22Rv1 (cell line): ENCODE measurements around the gene S100PBP.

Experiments used
- H3K27ac ChIP-seq: fragments of 450-650 bp; 2 replicates; pipeline ENCODE4 v1.5.1; 2017
- ZFX ChIP-seq: fragments of 450-650 bp; IDR thresholded peaks from 2 replicates; pipeline ENCODE4 v1.6.1; 2017; ENCODE audit warnings: antibody characterized with exemption, borderline replicate concordance
- TF ChIP-seq, protein P1 (sequence below): fragments of 450-650 bp; IDR thresholded peaks from 2 replicates; pipeline ENCODE4 v1.5.1; 2017; ENCODE audit warnings: mild to moderate bottlenecking

Gene S100PBP

GRCh38 chr1:32806910-32807523 is 10.4 kb upstream of the S100PBP start:
- H3K27ac ChIP-seq = no peak overlapping the region
- TF ChIP-seq, protein P1, sequence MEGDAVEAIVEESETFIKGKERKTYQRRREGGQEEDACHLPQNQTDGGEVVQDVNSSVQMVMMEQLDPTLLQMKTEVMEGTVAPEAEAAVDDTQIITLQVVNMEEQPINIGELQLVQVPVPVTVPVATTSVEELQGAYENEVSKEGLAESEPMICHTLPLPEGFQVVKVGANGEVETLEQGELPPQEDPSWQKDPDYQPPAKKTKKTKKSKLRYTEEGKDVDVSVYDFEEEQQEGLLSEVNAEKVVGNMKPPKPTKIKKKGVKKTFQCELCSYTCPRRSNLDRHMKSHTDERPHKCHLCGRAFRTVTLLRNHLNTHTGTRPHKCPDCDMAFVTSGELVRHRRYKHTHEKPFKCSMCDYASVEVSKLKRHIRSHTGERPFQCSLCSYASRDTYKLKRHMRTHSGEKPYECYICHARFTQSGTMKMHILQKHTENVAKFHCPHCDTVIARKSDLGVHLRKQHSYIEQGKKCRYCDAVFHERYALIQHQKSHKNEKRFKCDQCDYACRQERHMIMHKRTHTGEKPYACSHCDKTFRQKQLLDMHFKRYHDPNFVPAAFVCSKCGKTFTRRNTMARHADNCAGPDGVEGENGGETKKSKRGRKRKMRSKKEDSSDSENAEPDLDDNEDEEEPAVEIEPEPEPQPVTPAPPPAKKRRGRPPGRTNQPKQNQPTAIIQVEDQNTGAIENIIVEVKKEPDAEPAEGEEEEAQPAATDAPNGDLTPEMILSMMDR = no peak
- no peak for TF ChIP-seq ZFX

DNA sequence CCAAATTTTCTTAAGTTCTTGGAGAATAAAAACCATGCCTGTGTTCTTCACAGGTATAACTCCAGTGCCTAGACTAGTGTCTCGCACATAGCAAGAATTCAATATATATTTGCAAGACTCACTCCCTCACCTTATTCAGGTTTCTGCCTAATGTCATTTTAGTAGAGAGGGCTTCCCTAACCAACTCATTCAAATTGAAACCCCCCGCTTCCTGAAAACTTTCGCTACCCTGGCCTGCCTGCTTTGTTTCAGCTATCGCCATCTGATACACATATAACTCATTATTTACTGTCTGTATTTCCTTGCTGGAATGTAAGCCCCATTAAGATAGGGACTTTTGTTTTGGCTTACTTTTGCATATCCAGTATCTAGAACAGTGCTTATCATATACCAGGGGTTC is 8.9 kb upstream of the S100PBP start:
- TF ChIP-seq, protein P1 = no peak
- TF ChIP-seq ZFX = no peak
- no peak overlapping the region for H3K27ac ChIP-seq

DNA sequence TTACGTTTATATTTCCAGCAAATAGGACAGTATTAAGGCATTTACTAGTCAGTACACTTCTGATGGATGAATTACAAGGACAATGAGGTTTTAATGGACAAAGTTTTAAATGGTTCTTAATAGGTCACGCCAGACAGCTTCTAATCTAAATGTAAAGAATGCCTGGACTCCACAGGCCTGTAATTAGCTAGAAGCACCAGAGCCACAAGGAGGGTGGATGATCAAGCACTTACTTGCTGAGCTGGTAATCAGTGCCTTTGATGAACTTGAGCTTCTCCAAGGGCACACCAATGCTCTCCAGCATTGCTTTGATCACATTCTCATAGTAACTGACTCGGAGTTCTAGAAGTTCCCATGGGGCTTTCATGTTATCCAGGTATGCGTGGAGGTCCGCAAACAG is 7.1 kb upstream of the S100PBP start:
- H3K27ac ChIP-seq = no peak overlapping the region
- no peak for TF ChIP-seq ZFX
- TF ChIP-seq, protein P1 = no peak

GRCh38 chr1:32811265-32811664 is 6.2 kb upstream of the S100PBP start:
- TF ChIP-seq, protein P1 = no peak
- TF ChIP-seq ZFX = no peak
- H3K27ac ChIP-seq = no peak overlapping the region

- H3K27ac ChIP-seq = no peak overlapping the region
- TF ChIP-seq, protein P1 = no peak
- TF ChIP-seq ZFX = no peak
These were observed 5.5 kb upstream of the S100PBP start for GRCh38 chr1:32811917-32812316.

DNA sequence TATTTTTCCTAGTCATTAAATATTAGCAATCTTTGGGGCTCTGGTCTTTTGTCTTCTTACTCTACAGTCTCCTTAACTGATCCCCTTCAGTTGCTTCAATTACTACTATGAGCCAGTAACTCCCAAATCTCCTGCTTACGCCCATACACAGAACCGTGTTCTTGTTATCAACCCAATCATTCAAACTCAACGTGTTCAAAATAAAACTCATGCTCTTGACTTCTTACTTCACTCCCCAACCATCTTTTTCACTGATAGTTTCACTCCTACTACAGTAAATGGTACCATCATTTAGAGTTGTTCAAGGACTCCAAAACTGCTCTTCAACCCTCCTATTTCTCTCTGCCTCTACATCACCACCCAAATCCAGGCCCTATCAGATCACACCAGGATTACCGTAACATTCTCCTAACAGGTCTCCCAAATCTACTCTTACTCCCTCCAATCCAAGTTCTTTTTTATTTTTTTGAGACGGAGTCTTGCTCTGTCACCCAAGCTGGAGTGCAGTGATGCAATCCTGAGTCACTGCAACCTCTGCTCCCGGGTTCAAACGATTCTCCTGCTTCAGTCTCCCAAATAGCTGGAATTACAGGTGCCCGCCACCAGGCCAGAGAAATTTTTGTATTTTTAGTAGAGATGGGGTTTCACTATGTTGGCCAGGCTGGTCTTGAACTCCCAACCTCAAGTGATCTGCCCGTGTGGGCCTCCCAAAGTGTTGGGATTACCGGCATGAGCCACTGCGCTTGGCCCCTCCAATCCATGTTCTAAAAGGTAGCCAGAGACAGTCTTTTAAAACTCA is 3.3 kb upstream of the S100PBP start:
- no peak overlapping the region for H3K27ac ChIP-seq

DNA sequence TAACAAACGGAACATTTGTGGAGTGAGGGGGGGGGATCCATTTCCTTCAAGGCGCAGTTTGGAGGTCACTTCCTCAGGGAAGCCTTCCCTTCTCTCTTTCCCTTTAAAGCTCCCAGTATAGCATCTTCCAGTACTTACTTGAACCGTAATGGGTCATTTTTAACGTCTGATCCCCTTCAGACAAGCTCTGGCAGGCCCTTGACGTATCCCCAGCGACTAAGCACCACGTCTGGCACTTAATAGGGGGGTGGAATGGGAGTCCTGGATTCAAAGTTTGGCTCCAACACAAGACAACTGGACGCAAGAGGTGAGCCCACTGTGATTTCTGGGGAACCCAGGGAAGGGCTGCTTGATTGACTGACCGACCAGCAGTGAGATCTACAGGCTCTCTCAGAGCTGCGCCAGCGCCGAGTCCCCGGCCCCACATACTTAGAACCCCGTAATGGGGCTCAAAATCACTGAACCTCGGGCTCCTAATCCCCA is 736 bp upstream of the S100PBP start:
- TF ChIP-seq, protein P1 = no peak
- TF ChIP-seq ZFX = no peak
- peak overlapping the region; percentile 98 for H3K27ac ChIP-seq

More for the DNA sequence above, 3.3 kb upstream of the S100PBP start:
- TF ChIP-seq, protein P1 = no peak
- no peak for TF ChIP-seq ZFX
